ENCODE measurements around the gene SS18L1. TPM values are rescaled to one million over a fixed set of nuclear protein-coding genes. Genes with fewer than 3 reads are reported as not detected.

SS18L1 gene, protein sequence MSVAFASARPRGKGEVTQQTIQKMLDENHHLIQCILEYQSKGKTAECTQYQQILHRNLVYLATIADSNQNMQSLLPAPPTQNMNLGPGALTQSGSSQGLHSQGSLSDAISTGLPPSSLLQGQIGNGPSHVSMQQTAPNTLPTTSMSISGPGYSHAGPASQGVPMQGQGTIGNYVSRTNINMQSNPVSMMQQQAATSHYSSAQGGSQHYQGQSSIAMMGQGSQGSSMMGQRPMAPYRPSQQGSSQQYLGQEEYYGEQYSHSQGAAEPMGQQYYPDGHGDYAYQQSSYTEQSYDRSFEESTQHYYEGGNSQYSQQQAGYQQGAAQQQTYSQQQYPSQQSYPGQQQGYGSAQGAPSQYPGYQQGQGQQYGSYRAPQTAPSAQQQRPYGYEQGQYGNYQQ
- total RNA-seq (2021) (34.7 and 39.6 TPM in 2 replicates), Bru-seq, nascent RNA (percentile 75 among the genes with signal in this experiment), BruChase-seq, experiment 1, labeled RNA remaining after a 2-hour chase (percentile 91 among the genes with signal in this experiment), BruChase-seq, experiment 2, labeled RNA remaining after a 6-hour chase (percentile 89 among the genes with signal in this experiment)
- long read RNA-seq, partial matches to known transcripts = 4 of 25 reads
- long read RNA-seq, other reads (novel, unspliced or antisense) = 20 of 25 reads

DNA sequence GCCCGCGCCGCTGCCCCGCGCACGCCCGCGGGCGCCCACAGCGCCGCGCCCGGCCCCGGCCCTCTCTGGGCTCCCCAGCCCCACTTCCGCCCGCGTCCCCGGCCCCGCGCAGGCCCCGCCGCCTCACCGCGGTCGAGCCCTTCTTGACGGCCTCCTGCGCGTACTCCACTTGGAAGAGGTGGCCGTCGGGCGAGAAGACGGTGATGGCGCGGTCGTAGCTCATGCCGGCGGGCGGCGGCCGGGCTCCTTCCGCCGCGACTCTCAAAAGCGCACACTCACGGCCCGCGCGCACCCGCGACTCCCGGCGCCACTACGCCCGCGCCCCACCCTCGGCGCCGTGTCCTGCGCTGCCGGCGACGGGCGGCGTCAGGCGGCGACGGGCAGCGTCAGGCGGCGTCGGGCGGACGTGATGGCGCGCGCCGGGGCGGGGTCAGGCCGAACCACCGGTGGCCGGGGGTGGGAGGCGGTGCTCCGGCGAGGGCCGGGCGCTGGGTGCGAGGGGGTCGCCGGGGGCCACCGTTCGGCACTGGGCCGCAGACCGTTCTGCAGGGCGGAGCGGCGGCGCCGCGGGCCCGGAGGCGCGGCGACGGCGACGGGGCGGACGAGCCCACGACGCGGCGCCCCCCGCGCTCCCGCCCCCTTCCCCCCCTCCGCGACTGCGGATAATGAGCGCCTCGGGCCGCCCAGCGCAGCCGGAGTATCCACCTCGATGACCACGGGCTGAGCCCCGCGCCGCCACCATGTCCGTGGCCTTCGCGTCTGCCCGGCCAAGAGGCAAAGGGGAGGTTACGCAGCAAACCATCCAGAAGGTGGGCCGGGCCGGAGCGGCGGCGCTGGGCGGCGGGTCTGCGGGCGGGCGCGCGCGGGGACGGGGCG is at the start of gene SS18L1, which contains the start of gene PSMA7:
Gene SS18L1, plus strand, starts transcription at position 689 of the 876 bp plus-strand sequence. Its CDS starts 52 bp downstream, at position 741.
Gene PSMA7, minus strand, starts transcription at position 314 of the 876 bp plus-strand sequence. Its CDS starts 91 bp downstream, at position 223.
- no peaks in the 10 kb centered on the region for H3K27me3 ChIP-seq (replicated peaks; ENCODE audit: insufficient read depth, low read depth, low read length, poor library complexity)
- peak within 1 kb of the TSS; percentile 91 for H3K4me3 ChIP-seq (ENCODE audit: low read depth, low read length, poor library complexity, severe bottlenecking)
- DNase-seq (ENCODE audit: low spot score) = peak; percentile 95
- H3K4me1 ChIP-seq (ENCODE audit: insufficient read depth, low read length, poor library complexity, severe bottlenecking) = peaks cover 4% of the 10 kb centered on the region
- BruUV-seq (replicated peaks) = no TSS peak
- no peak for TF ChIP-seq EZH2 (IDR thresholded peaks at IDR 0.05; ENCODE audit: borderline replicate concordance, low read depth, low read length, poor library complexity, severe bottlenecking)
- TF ChIP-seq, protein P1, sequence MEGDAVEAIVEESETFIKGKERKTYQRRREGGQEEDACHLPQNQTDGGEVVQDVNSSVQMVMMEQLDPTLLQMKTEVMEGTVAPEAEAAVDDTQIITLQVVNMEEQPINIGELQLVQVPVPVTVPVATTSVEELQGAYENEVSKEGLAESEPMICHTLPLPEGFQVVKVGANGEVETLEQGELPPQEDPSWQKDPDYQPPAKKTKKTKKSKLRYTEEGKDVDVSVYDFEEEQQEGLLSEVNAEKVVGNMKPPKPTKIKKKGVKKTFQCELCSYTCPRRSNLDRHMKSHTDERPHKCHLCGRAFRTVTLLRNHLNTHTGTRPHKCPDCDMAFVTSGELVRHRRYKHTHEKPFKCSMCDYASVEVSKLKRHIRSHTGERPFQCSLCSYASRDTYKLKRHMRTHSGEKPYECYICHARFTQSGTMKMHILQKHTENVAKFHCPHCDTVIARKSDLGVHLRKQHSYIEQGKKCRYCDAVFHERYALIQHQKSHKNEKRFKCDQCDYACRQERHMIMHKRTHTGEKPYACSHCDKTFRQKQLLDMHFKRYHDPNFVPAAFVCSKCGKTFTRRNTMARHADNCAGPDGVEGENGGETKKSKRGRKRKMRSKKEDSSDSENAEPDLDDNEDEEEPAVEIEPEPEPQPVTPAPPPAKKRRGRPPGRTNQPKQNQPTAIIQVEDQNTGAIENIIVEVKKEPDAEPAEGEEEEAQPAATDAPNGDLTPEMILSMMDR (conservative IDR thresholded peaks at IDR 0.05; ENCODE audit: low read depth, low read length) = no peak
- ChIA-PET CTCF (no interaction called here), POLR2A (ENCODE audit: low non-redundant PET) (no interaction called here)
- intact Hi-C loops (cut with micrococcal nuclease; ENCODE audit: unreplicated experiment) = no loop called here
- H3K36me3 ChIP-seq (ENCODE audit: insufficient read depth, low read length, poor library complexity, severe bottlenecking) = peaks cover 31% of the 10 kb centered on the region
- H3K27ac ChIP-seq (ENCODE audit: low read depth, low read length, poor library complexity, severe bottlenecking) = peak within 1 kb of the TSS; percentile 95
- no peaks in the 10 kb centered on the region for H3K9me3 ChIP-seq (ENCODE audit: low read depth, low read length, poor library complexity, severe bottlenecking)

DNA sequence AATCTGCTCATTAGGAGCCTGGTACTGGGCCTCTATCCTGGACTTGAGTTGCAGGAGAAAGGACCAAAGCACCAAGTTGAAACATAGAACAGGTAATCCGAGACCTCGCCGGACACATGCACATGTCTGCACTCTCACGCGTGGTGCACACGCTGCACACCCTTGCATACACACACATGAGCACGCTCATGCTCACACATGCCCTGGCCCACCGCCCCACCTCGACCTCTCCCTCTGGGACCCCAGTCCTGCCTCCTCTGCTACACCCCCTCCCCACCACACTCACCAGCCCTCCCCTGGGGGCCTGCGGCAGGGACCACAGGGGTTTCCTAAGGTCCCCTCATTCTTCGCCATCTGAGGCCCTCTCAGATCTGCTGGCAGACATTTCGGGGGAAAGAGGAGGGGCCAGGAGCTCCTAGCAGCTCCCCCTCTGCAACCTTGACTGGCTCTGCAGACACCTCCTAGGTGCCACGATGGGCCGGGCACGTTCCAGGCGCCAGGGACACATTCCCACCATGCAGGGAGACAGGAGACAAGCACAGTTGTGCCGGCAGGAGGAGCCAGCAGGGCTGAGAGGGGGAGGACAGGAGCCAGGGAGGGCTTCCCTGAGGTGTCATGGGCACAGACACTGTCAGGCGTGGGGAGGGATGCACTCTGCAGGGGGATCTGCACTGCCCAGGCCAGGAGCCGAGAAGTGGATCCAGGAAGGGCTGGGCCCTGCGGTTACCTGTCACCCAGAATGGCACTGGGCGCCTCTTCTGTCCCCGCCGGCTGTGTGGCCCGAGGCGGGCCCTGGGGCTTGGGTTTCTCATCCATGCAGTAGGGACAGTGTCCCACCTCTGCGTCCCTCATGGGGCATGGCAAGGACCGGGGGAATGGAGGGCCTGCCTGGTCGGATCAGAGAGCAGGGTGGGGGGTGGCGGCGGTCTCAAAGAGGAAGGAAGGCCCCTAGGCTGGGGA is 46.9 kb upstream of the SS18L1 start:
- no peak for DNase-seq (ENCODE audit: low spot score)
- Histone ChIP-seq H3K27ac (ENCODE audit: low read depth, low read length, poor library complexity, severe bottlenecking) (no peak overlapping the region), H3K4me3 (ENCODE audit: low read depth, low read length, poor library complexity, severe bottlenecking) (no peak overlapping the region), H3K36me3 (ENCODE audit: insufficient read depth, low read length, poor library complexity, severe bottlenecking) (no peaks in the 10 kb centered on the region), H3K9me3 (ENCODE audit: low read depth, low read length, poor library complexity, severe bottlenecking) (peaks cover 9% of the 10 kb centered on the region), H3K27me3 (replicated peaks; ENCODE audit: insufficient read depth, low read depth, low read length, poor library complexity) (peaks cover 5% of the 10 kb centered on the region), H3K4me1 (ENCODE audit: insufficient read depth, low read length, poor library complexity, severe bottlenecking) (no peaks in the 10 kb centered on the region)
- intact Hi-C loops (cut with micrococcal nuclease; ENCODE audit: unreplicated experiment) = no loop called here
- no TSS peak for BruUV-seq (replicated peaks)
- CTCF ChIA-PET = no interaction called here
- no peak for TF ChIP-seq EZH2 (IDR thresholded peaks at IDR 0.05; ENCODE audit: borderline replicate concordance, low read depth, low read length, poor library complexity, severe bottlenecking)
- TF ChIP-seq, protein P1 (conservative IDR thresholded peaks at IDR 0.05; ENCODE audit: low read depth, low read length) = no peak
- POLR2A ChIA-PET (ENCODE audit: low non-redundant PET) = no interaction called here

All from A673 (cell line).